ENCODE results near the gene DEUP1.

- TF ChIP-seq, protein P1, sequence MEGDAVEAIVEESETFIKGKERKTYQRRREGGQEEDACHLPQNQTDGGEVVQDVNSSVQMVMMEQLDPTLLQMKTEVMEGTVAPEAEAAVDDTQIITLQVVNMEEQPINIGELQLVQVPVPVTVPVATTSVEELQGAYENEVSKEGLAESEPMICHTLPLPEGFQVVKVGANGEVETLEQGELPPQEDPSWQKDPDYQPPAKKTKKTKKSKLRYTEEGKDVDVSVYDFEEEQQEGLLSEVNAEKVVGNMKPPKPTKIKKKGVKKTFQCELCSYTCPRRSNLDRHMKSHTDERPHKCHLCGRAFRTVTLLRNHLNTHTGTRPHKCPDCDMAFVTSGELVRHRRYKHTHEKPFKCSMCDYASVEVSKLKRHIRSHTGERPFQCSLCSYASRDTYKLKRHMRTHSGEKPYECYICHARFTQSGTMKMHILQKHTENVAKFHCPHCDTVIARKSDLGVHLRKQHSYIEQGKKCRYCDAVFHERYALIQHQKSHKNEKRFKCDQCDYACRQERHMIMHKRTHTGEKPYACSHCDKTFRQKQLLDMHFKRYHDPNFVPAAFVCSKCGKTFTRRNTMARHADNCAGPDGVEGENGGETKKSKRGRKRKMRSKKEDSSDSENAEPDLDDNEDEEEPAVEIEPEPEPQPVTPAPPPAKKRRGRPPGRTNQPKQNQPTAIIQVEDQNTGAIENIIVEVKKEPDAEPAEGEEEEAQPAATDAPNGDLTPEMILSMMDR (conservative IDR thresholded peaks at IDR 0.05) = no peak
- no peak for TF ChIP-seq ZFX (IDR thresholded peaks at IDR 0.05)
These were observed 6.8 kb upstream of the DEUP1 start for GRCh38 chr11:93323747-93324146.

Measured in C4-2B (cell line).